WTC11 (cell line): Measurements from ENCODE around the gene TMEM87A. TPM values are rescaled to one million over a fixed set of nuclear protein-coding genes. Genes with fewer than 3 reads are reported as not detected.

ENCODE experiments used
- ATAC-seq: fragments of 200-7000 bp; cut with Tn5 transposase; 2 replicates; pipeline ENCODE4 v1.10.0; 2021; ENCODE audit warnings: mild to moderate bottlenecking, moderate library complexity
- CTCF ChIA-PET: fragments of 300-600 bp; sonication (Branson Sonifier 250); formaldehyde crosslinking; loops from one replicate; lab custom pipeline; 2021; ENCODE audit warnings: antibody characterized with exemption; lab: Charles Lee
- POLR2A ChIA-PET: fragments of 350-600 bp; sonication (Branson Sonifier 250); formaldehyde crosslinking; loops from one replicate; lab custom pipeline; 2021; ENCODE audit warnings: antibody characterized with exemption; lab: Charles Lee
- DNase-seq: peaks from one replicate; pipeline ENCODE4 v3.0.0; 2021; ENCODE audit warnings: low spot score
- H3K27ac Mint-ChIP-seq: 2 replicates; pipeline ENCODE4 v1.8.0; 2021; ENCODE audit warnings: mixed read lengths
- H3K27me3 Mint-ChIP-seq: 2 replicates; pipeline ENCODE4 v1.8.0; 2021; ENCODE audit warnings: low read depth, mild to moderate bottlenecking, moderate library complexity, mixed read lengths
- H3K36me3 Mint-ChIP-seq: 2 replicates; pipeline ENCODE4 v1.8.0; 2021; ENCODE audit warnings: mixed read lengths
- H3K4me1 Mint-ChIP-seq: 2 replicates; pipeline ENCODE4 v1.8.0; 2022; ENCODE audit warnings: mixed read lengths
- H3K4me3 Mint-ChIP-seq: 2 replicates; pipeline ENCODE4 v1.8.0; 2021; ENCODE audit warnings: mild to moderate bottlenecking, moderate library complexity, mixed read lengths
- H3K9me3 Mint-ChIP-seq: 2 replicates; pipeline ENCODE4 v1.8.0; 2021; ENCODE audit warnings: mixed read lengths
- FOXP4 ChIP-seq: sonication (generic); formaldehyde crosslinking; IDR thresholded peaks from 2 replicates; pipeline ENCODE4 v1.8.0; 2022; ENCODE audit warnings: mild to moderate bottlenecking, missing genetic modification reagents
- HMGXB4 ChIP-seq: sonication (generic); formaldehyde crosslinking; IDR thresholded peaks from 2 replicates; pipeline ENCODE4 v1.8.1; 2023; ENCODE audit warnings: mild to moderate bottlenecking, moderate library complexity, missing genetic modification reagents
- OVOL2 ChIP-seq: fragments of 250-450 bp; sonication (Bioruptor Pico); IDR thresholded peaks from 2 replicates; pipeline ENCODE4 v1.9.0; 2021; ENCODE audit warnings: mild to moderate bottlenecking, borderline replicate concordance
- ZNF263 ChIP-seq: sonication (generic); formaldehyde crosslinking; IDR thresholded peaks from 2 replicates; pipeline ENCODE4 v1.8.1; 2022; ENCODE audit warnings: low read depth, mild to moderate bottlenecking, moderate library complexity, missing genetic modification reagents
- ZNF281 ChIP-seq: sonication (generic); formaldehyde crosslinking; IDR thresholded peaks from 2 replicates; pipeline ENCODE4 v1.8.0; 2023; ENCODE audit warnings: mild to moderate bottlenecking, missing genetic modification reagents
- total RNA-seq: library from RNA; stranded (reverse); gene quantifications from 3 replicates; pipeline ENCODE4 v1.2.3, GENCODE V29; 2021
- TF ChIP-seq, protein P1 (sequence below): fragments of 250-450 bp; sonication (Bioruptor Pico); IDR thresholded peaks from 2 replicates; pipeline ENCODE4 v1.9.0; 2021; ENCODE audit warnings: mild to moderate bottlenecking, borderline replicate concordance
- TF ChIP-seq, protein P2 (sequence below): sonication (generic); formaldehyde crosslinking; IDR thresholded peaks from 2 replicates; pipeline ENCODE4 v1.8.1; 2023; ENCODE audit warnings: mild to moderate bottlenecking, missing genetic modification reagents, moderate library complexity
- TF ChIP-seq, protein P3 (sequence below): sonication (generic); formaldehyde crosslinking; IDR thresholded peaks from 2 replicates; pipeline ENCODE4 v1.8.1; 2023; ENCODE audit warnings: mild to moderate bottlenecking, missing genetic modification reagents, borderline replicate concordance

TMEM87A gene
- total RNA-seq, 1 experiment from 2014 or later, result 32.4 TPM

GRCh38 chr15:42171122-42171521 lies 102.1 kb downstream of the TMEM87A start (continued):
- TF ChIP-seq ZNF281 (CRISPR knock-in tag), result no peak
- TF ChIP-seq, protein P1, sequence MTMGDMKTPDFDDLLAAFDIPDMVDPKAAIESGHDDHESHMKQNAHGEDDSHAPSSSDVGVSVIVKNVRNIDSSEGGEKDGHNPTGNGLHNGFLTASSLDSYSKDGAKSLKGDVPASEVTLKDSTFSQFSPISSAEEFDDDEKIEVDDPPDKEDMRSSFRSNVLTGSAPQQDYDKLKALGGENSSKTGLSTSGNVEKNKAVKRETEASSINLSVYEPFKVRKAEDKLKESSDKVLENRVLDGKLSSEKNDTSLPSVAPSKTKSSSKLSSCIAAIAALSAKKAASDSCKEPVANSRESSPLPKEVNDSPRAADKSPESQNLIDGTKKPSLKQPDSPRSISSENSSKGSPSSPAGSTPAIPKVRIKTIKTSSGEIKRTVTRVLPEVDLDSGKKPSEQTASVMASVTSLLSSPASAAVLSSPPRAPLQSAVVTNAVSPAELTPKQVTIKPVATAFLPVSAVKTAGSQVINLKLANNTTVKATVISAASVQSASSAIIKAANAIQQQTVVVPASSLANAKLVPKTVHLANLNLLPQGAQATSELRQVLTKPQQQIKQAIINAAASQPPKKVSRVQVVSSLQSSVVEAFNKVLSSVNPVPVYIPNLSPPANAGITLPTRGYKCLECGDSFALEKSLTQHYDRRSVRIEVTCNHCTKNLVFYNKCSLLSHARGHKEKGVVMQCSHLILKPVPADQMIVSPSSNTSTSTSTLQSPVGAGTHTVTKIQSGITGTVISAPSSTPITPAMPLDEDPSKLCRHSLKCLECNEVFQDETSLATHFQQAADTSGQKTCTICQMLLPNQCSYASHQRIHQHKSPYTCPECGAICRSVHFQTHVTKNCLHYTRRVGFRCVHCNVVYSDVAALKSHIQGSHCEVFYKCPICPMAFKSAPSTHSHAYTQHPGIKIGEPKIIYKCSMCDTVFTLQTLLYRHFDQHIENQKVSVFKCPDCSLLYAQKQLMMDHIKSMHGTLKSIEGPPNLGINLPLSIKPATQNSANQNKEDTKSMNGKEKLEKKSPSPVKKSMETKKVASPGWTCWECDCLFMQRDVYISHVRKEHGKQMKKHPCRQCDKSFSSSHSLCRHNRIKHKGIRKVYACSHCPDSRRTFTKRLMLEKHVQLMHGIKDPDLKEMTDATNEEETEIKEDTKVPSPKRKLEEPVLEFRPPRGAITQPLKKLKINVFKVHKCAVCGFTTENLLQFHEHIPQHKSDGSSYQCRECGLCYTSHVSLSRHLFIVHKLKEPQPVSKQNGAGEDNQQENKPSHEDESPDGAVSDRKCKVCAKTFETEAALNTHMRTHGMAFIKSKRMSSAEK (CRISPR knock-in tag), result no peak
- TF ChIP-seq FOXP4 (CRISPR knock-in tag), result no peak
- no peak for TF ChIP-seq OVOL2
- TF ChIP-seq, protein P2, sequence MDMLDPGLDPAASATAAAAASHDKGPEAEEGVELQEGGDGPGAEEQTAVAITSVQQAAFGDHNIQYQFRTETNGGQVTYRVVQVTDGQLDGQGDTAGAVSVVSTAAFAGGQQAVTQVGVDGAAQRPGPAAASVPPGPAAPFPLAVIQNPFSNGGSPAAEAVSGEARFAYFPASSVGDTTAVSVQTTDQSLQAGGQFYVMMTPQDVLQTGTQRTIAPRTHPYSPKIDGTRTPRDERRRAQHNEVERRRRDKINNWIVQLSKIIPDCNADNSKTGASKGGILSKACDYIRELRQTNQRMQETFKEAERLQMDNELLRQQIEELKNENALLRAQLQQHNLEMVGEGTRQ (CRISPR knock-in tag), result no peak
- TF ChIP-seq, protein P3, sequence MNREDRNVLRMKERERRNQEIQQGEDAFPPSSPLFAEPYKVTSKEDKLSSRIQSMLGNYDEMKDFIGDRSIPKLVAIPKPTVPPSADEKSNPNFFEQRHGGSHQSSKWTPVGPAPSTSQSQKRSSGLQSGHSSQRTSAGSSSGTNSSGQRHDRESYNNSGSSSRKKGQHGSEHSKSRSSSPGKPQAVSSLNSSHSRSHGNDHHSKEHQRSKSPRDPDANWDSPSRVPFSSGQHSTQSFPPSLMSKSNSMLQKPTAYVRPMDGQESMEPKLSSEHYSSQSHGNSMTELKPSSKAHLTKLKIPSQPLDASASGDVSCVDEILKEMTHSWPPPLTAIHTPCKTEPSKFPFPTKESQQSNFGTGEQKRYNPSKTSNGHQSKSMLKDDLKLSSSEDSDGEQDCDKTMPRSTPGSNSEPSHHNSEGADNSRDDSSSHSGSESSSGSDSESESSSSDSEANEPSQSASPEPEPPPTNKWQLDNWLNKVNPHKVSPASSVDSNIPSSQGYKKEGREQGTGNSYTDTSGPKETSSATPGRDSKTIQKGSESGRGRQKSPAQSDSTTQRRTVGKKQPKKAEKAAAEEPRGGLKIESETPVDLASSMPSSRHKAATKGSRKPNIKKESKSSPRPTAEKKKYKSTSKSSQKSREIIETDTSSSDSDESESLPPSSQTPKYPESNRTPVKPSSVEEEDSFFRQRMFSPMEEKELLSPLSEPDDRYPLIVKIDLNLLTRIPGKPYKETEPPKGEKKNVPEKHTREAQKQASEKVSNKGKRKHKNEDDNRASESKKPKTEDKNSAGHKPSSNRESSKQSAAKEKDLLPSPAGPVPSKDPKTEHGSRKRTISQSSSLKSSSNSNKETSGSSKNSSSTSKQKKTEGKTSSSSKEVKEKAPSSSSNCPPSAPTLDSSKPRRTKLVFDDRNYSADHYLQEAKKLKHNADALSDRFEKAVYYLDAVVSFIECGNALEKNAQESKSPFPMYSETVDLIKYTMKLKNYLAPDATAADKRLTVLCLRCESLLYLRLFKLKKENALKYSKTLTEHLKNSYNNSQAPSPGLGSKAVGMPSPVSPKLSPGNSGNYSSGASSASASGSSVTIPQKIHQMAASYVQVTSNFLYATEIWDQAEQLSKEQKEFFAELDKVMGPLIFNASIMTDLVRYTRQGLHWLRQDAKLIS (CRISPR knock-in tag), result no peak

DNA sequence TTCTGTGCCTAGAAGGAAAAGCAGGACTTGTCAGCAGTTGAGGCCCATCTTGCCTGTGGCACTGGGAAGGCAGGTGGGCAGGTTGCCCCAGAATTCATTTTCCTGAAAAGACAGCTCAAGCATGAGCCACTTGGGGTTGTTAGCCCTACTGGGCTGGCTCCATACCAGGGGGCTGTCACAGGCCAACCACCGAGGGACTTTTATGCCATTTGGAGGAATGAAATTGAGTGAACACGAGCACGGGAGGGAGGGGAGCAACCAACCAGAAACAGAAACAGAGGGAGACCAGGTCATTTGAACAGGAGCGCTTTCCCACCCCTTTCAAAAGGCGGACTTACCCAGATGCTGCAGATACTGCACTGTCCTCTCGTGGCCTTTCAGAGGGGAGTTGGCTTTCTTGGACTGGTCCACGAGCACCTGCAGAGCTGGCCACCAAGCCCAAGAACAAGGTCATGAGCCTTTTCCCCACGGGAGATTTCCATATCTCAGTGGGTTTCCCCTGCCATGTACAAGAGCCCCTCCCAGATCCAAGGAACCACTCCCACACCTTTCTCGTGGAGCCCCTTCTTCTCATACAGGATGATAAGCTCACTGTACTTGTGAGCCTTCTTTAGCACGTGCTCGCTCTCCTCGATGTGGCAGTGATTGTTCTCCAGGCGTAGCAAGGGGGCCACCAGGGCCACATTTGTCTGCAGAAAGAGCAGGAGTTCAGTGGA lies 106.8 kb downstream of the TMEM87A start:
- DNase-seq (no peak), ATAC-seq (no peak)
- TF ChIP-seq HMGXB4 (CRISPR knock-in tag) (no peak), ZNF263 (CRISPR knock-in tag) (no peak)
- no peaks in the 10 kb centered on the region for H3K27me3 Mint-ChIP-seq
- no peaks in the 10 kb centered on the region for H3K9me3 Mint-ChIP-seq
- H3K4me3 Mint-ChIP-seq, result no peak overlapping the region
- CTCF ChIA-PET, result interaction anchor here (1.0 kb wide), 1 partner anchor 29 kb away, joined by 3 read pairs; no protein-coding TSS in a partner anchor
- H3K4me1 Mint-ChIP-seq, result no peaks in the 10 kb centered on the region
- POLR2A ChIA-PET, result no interaction called here
- peaks cover 67% of the 10 kb centered on the region for H3K36me3 Mint-ChIP-seq
- H3K27ac Mint-ChIP-seq, result no peak overlapping the region
